HPDE6-E6E7 (cell line): ENCODE data around the gene ADSS1.

Experiments
- DNase-seq: peaks from one replicate; pipeline ENCODE4 v3.0.0; 2011; ENCODE audit warnings: missing footprints; ENCODE audit errors: extremely low spot score

The ADSS1 gene

GRCh38 chr14:104700225-104700651, 23.8 kb upstream of the ADSS1 start:
- DNase-seq: no peak

GRCh38 chr14:104700747-104701217, 23.2 kb upstream of the ADSS1 start:
- DNase-seq: no peak

GRCh38 chr14:104701383-104702076, 22.5 kb upstream of the ADSS1 start:
- no peak for DNase-seq

DNA sequence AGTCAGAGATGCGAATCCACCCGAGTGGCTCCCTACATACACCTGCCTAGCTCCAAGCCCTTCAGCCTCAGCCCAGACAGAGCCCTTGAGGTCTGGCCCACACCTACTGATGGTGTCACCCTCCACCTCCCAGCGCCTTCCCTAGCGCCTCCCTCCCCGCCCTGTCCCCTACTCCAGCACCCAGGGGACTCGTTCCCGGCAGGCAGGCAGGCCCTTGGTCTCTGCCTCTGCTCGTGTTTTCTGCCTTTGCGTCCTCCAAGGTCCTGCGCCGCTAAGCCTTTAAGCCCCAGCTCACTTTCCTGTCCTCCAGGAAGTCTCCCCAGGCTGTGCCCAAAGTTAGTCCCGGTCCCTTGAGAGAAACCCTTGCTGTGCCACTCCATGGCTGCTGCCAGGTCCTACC, 21.9 kb upstream of the ADSS1 start:
- DNase-seq: no peak

GRCh38 chr14:104702673-104703072, 21.4 kb upstream of the ADSS1 start:
- DNase-seq: no peak

GRCh38 chr14:104703269-104703668, 20.8 kb upstream of the ADSS1 start:
- no peak for DNase-seq

DNA sequence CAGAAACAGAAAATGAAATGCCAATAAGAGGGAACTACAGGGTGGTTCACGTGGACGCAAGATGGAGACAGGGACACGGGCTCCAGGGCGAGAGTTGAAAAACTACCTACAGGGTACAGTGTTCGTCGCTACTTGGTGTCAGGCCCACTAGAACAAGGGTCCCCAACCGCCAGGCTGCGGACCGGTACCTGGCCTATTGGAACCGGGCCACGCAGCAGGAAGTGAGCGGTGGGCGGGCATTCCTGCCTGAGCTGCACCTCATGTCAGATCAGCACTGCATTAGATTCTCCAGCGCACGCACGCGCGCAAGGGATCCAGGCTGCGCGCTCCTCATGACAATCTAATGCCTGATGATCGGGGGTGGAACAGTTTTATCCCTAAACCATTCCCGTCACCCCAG, 19.8 kb upstream of the ADSS1 start:
- DNase-seq: no peak

GRCh38 chr14:104705340-104706047, 18.5 kb upstream of the ADSS1 start:
- no peak for DNase-seq

DNA sequence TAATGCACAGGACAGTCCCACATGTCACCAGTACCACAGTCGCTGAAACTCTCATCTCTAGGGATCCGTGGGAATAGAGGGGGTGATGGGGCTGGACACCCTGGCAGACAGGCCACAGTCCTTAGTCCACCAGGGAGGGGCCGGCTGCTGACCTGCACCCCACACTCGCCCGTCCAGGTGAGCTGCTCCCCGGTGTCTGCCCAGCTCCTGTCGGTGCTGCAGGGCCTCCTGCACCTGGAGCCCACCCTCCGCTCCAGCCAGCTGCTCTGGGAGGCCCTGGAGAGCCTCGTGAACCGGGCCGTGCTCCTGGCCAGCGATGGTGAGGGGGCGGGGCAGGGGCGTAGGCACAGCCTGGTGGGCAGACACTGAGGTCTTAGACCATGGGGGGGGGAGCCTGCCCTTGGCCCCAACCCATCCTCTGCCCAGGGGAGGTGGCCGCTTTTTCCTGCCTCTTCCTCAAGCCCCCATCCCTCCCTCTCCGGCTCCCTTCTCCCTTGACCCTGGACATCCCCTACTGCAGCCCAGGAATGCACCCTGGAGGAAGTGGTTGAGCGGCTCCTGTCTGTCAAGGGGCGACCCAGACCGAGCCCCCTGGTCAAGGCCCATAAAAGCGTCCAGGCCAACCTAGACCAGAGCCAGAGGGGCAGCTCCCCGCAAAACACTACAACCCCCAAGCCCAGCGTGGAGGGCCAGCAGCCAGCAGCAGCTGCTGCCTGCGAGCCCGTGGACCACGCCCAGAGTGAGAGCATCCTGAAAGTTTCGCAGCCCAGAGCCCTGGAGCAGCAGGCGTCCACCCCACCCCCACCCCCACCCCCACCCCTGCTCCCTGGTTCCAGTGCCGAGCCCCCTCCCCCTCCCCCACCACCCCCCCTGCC, 17.1 kb upstream of the ADSS1 start:
- DNase-seq: no peak

GRCh38 chr14:104707608-104708595, 16.1 kb upstream of the ADSS1 start:
- no peak for DNase-seq

GRCh38 chr14:104708606-104709268, 15.3 kb upstream of the ADSS1 start:
- peak; percentile 81 for DNase-seq

GRCh38 chr14:104709387-104710039, 14.5 kb upstream of the ADSS1 start:
- DNase-seq: no peak

DNA sequence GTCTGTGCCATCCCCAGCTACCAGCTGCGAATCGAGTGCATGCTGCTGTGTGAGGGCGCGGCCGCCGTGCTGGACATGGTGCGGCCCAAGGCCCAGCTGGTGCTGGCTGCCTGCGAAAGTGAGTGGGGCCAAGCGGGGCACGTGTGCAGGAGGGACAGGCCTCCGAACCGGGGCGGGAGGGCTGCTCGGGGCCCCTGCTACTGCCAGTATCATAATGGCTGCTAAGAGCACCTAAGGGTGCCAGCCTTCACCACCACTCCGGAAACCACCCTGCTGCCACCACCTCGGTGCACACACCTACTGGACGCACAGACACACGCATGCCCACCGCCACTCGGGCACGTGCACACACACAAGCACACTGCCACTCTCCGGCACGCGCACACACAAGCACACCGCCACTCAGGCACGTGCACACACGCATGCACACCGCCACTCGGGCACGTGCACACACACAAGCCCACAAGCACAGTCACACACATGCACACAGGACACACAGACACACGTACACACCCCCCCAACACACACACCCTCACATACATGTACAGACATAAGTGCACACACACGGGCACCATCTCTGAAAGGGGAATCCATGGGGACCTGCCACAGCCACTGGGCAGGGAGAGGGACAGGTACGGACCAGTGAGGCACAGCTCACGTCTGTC, 13.8 kb upstream of the ADSS1 start:
- no peak for DNase-seq

DNA sequence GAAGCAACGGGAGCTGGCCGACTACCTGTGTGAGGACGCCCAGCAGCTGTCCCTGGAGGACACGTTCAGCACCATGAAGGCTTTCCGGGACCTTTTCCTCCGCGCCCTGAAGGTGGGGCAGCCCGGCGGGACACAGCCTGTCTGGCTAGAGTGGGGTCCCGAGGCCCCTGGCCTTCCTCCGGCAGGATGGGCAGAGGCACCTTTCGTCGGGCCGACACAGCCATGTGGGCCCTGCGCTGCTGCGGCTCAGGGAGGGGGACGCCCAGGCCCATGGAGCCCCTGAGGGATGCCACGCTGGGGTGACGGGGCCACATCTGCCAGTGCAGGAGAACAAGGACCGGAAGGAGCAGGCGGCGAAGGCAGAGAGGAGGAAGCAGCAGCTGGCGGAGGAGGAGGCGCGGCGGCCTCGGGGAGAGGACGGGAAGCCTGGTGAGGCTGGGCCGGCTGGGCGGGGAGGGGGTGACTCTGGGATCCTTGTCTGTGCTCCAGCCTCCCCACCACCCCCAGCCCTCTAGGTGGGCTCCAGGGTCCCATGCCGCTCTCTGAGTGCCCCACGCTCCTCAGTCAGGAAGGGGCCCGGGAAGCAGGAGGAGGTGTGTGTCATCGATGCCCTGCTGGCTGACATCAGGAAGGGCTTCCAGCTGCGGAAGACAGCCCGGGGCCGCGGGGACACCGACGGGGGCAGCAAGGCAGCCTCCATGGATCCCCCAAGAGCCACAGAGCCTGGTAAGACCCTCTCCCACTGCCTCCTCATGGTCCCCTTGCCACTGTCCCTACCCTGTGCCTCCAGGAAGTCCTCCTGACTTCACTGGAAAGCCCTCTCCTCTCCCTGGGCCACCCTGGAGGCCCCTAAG, 10.9 kb upstream of the ADSS1 start:
- no peak for DNase-seq

- no peak for DNase-seq
Measured at GRCh38 chr14:104714066-104714465, 10.0 kb upstream of the ADSS1 start.

GRCh38 chr14:104714681-104715080, 9.3 kb upstream of the ADSS1 start:
- DNase-seq: no peak

DNA sequence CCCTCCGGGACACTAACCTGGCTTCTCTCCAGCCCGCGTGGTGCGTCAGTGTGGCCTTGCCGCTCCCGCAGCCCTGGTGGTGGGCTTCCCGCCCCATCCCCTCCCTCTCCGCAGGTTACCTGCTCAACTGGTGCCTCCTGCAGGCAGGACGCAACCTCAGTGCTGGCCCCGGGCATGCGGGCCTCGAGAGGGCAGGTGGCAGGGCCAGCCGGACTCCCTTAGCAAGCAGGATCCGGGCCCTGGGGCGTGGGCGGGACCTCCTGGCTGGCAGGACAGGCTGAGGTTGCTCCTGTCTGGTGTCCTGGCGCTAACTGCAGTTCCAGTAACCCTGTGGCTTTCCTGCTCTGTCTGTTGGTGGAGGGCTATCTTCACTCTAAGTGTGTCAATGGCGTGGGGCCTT, 8.6 kb upstream of the ADSS1 start:
- no peak for DNase-seq

DNA sequence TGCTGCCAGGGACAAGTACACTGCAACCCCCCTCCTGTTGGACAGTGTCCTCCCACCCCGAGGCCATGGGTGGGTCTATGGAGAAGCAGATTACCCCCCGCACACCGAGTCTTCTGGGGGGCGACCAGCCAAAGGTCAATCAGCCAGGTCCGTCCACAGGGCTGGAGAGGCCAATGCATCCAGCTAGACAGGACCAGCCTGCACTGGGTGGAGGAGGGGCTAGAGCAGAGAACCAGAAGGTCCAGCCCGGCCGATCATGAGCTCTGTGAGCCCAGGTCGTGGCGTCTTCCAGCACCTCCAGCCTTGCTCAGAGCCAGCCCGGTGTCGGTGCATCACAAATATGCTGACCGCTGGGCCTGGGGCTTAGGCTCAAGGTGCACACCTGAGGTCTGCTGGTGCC, 8.2 kb upstream of the ADSS1 start:
- no peak for DNase-seq

DNA sequence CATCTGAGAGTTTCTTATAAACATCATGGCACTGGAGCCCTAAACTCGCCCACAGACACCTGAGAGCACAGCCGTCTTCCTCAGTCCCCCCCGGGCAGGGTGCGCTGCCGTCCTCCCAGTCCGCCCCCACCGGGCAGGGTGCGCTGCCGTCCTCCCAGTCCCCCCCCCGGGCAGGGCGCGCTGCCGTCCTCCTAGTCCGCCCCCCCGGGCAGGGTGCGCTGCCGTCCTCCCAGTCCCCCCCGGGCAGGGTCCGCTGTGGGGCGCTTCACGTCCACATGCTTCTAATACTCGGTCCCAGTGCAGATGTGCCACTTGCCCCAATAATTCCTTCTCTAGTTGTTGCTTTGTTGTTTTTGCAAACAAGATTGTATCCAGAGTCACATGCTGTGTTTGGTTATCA, 6.9 kb upstream of the ADSS1 start:
- no peak for DNase-seq
